ENCODE measurements around the gene PRPF6. TPM values are rescaled to one million over a fixed set of nuclear protein-coding genes. Genes with fewer than 3 reads are reported as not detected.

The PRPF6 gene
- total RNA-seq, 2 experiments from 2014 or later: 50.6 to 51.3 TPM

- Histone ChIP-seq H3K27ac (ENCODE audit: low read depth in 1 of 2, low read length in 2 of 2) (no peak overlapping the region), H3K36me3 (ENCODE audit: insufficient read depth, low read length) (peaks cover 97% of the 10 kb centered on the region), H3K4me3 (ENCODE audit: low read length) (no peak overlapping the region), H3K27me3 (ENCODE audit: control insufficient read depth in 1 of 2, insufficient read depth in 2 of 2, low read length in 2 of 2) (no peaks in the 10 kb centered on the region), H3K4me1 (ENCODE audit: insufficient read depth, low read length) (no peaks in the 10 kb centered on the region), H3K9me3 (ENCODE audit: control insufficient read depth in 1 of 2, insufficient read depth in 1 of 2, low read length in 2 of 2) (no peaks in the 10 kb centered on the region)
- intact Hi-C loops (cut with DNase I, micrococcal nuclease): no loop called here
- no peak overlapping the region for H3K27ac Mint-ChIP-seq
- ATAC-seq (ENCODE audit: poor library complexity) (no peak), DNase-seq (no peak)
- no peak overlapping the region for H3K4me3 Mint-ChIP-seq
- H3K9me3 Mint-ChIP-seq: no peaks in the 10 kb centered on the region
- H3K27me3 Mint-ChIP-seq: no peaks in the 10 kb centered on the region
- peaks cover 97% of the 10 kb centered on the region for H3K36me3 Mint-ChIP-seq (ENCODE audit: low read depth)
- POLR2A ChIA-PET: no interaction called here
- H3K4me1 Mint-ChIP-seq (ENCODE audit: low read depth): no peaks in the 10 kb centered on the region
- CTCF ChIA-PET: interaction anchor here (2.3 kb wide), 1 partner anchor 15 kb away, joined by 8 read pairs; no protein-coding TSS in a partner anchor
- no peak for TF ChIP-seq CTCF (IDR thresholded peaks at IDR 0.05)
These were observed 42.6 kb downstream of the PRPF6 start for GRCh38 chr20:64023361-64024140.

GRCh38 chr20:64024141-64024990, 43.4 kb downstream of the PRPF6 start:
- no peak for TF ChIP-seq CTCF (IDR thresholded peaks at IDR 0.05)
- no peaks in the 10 kb centered on the region for H3K4me1 ChIP-seq (ENCODE audit: insufficient read depth, low read length)
- POLR2A ChIA-PET: no interaction called here
- Mint-ChIP-seq H3K27me3 (no peaks in the 10 kb centered on the region), H3K4me1 (ENCODE audit: low read depth) (no peaks in the 10 kb centered on the region), H3K9me3 (no peaks in the 10 kb centered on the region), H3K36me3 (ENCODE audit: low read depth) (peaks cover 97% of the 10 kb centered on the region), H3K4me3 (no peak overlapping the region), H3K27ac (no peak overlapping the region)
- H3K27ac ChIP-seq (ENCODE audit: low read depth in 1 of 2, low read length in 2 of 2): no peak overlapping the region
- H3K4me3 ChIP-seq (ENCODE audit: low read length): no peak overlapping the region
- H3K27me3 ChIP-seq (ENCODE audit: control insufficient read depth in 1 of 2, insufficient read depth in 2 of 2, low read length in 2 of 2): no peaks in the 10 kb centered on the region
- intact Hi-C loops (cut with DNase I, micrococcal nuclease): no loop called here
- H3K36me3 ChIP-seq (ENCODE audit: insufficient read depth, low read length): peaks cover 96% of the 10 kb centered on the region
- no peaks in the 10 kb centered on the region for H3K9me3 ChIP-seq (ENCODE audit: control insufficient read depth in 1 of 2, insufficient read depth in 1 of 2, low read length in 2 of 2)
- DNase-seq: no peak
- ATAC-seq (ENCODE audit: poor library complexity): no peak
- CTCF ChIA-PET: interaction anchor here (0.6 to 2.3 kb wide), 2 partner anchors 14 to 15 kb away, joined by 5 to 8 read pairs; no protein-coding TSS in a partner anchor

GRCh38 chr20:64025101-64025825, 44.3 kb downstream of the PRPF6 start:
- H3K36me3 Mint-ChIP-seq (ENCODE audit: low read depth): peaks cover 97% of the 10 kb centered on the region
- intact Hi-C loops (cut with DNase I, micrococcal nuclease): no loop called here

More at GRCh38 chr20:64025101-64025825, 44.3 kb downstream of the PRPF6 start:
- Histone ChIP-seq H3K4me3 (ENCODE audit: low read length) (no peak overlapping the region), H3K27ac (ENCODE audit: low read depth in 1 of 2, low read length in 2 of 2) (no peak overlapping the region), H3K9me3 (ENCODE audit: control insufficient read depth in 1 of 2, insufficient read depth in 1 of 2, low read length in 2 of 2) (no peaks in the 10 kb centered on the region), H3K4me1 (ENCODE audit: insufficient read depth, low read length) (no peaks in the 10 kb centered on the region), H3K27me3 (ENCODE audit: control insufficient read depth in 1 of 2, insufficient read depth in 2 of 2, low read length in 2 of 2) (no peaks in the 10 kb centered on the region), H3K36me3 (ENCODE audit: insufficient read depth, low read length) (peaks cover 97% of the 10 kb centered on the region)
- POLR2A ChIA-PET: no interaction called here
- no peak overlapping the region for H3K27ac Mint-ChIP-seq
- TF ChIP-seq CTCF (IDR thresholded peaks at IDR 0.05): no peak
- CTCF ChIA-PET: interaction anchor here (0.6 to 2.3 kb wide), 3 partner anchors 14 to 358 kb away, joined by 3 to 8 read pairs (median 5); no protein-coding TSS in a partner anchor
- no peaks in the 10 kb centered on the region for H3K9me3 Mint-ChIP-seq
- H3K4me1 Mint-ChIP-seq (ENCODE audit: low read depth): no peaks in the 10 kb centered on the region
- H3K4me3 Mint-ChIP-seq: no peak overlapping the region
- H3K27me3 Mint-ChIP-seq: no peaks in the 10 kb centered on the region
- DNase-seq (no peak), ATAC-seq (ENCODE audit: poor library complexity) (no peak)
